Tracheal epithelial cell (primary cell): Measurements from ENCODE around the gene TSLP. TPM values are rescaled to one million over a fixed set of nuclear protein-coding genes. Genes with fewer than 3 reads are reported as not detected.

ENCODE experiments used
- total RNA-seq: library from RNA; depleted of rRNA; stranded (reverse); fragments of >200 nt; gene quantifications from 2 replicates; pipeline ENCODE4 v1.2.1, GENCODE V29; 2014

The TSLP gene
- 0.24 and 0.85 TPM in 2 replicates for total RNA-seq

GRCh38 chr5:111071413-111071812 is at the start of gene TSLP:
TSS of gene TSLP (plus strand) at chr5:111071713. CDS start at chr5:111071891, 178 bp downstream.

DNA sequence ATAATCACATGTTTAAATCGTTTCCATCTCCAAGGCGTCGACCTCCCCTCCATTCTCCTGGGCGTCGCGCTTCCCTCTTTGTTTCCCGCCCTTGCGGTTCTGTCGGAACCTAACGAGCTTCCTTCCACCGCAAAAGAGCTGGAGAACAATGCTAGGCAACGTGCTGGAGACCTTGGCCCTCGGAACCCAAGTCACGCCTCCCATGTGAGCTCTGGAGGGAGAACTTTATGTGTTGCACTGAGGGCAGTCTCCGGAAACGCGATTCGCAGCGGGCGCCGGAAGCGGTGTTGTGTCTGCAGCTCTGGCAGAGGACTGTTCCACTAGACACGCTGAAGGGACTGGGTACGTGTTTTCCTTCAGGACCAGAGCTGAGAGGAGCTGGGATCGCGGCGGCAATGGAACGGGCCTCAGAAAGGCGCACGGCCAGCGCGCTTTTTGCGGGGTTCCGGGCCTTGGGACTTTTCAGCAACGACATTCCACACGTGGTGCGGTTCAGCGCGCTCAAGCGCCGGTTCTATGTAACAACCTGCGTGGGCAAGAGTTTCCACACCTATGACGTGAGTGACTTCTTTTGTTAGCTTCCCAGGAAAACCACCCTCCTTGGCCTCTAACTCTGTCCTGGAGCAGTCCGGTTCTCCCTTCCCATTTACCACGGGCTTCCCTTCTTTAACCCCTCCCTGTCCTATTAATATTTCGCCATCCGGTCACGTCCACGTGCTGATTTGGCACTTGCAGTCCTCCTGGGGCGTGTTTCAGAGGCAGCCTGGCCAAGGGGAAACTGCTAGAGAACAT is 20.7 kb downstream of the TSLP start, which contains the start of gene WDR36:
Gene WDR36, plus strand, starts transcription at position 287 of the 792 bp plus-strand sequence. Its CDS starts 109 bp downstream, at position 396.

Other genes with a start within 250 kb of the TSLP start
- 60.2 and 68.6 TPM in 2 replicates for gene WDR36, start 20.6 kb downstream of the TSLP start, total RNA-seq
- 1.1 and 2.2 TPM in 2 replicates for gene CAMK4, start 152.7 kb downstream of the TSLP start, total RNA-seq